ENCODE results near the gene NAGLU.

- TF ChIP-seq CTCF (IDR thresholded peaks at IDR 0.05) (no peak), POLR2A (IDR thresholded peaks at IDR 0.05) (no peak)
Observed at GRCh38 chr17:42488032-42488431, 48.0 kb upstream of the NAGLU start.

Data from prostate gland (tissue), 2 donors.